ENCODE data around the gene RBFOX2. TPM values are rescaled to one million over a fixed set of nuclear protein-coding genes. Genes with fewer than 3 reads are reported as not detected.

The RBFOX2 gene
- total and polyA plus RNA-seq, 10 of the 15 experiments (the other 5 are each of a cell fraction or from before 2014, with no cell fraction given): 0.01 to 2.7 (median 0.17) TPM; not detected in 4

- TF ChIP-seq SUPT20H (IDR thresholded peaks at IDR 0.05; ENCODE audit: borderline replicate concordance, control insufficient read depth, low read depth, low read length): no peak
These were observed 317.3 kb downstream of the RBFOX2 start (continued) for GRCh38 chr22:35711336-35711735.

GRCh38 chr22:35708917-35709316 lies 319.7 kb downstream of the RBFOX2 start:
- H3K36me3 ChIP-seq (ENCODE audit: control insufficient read depth in 2 of 2, insufficient read depth in 2 of 2, low read length in 1 of 2): no peaks in the 10 kb centered on the region
- no peak overlapping the region for H3K4me3 ChIP-seq
- WGBS (ENCODE audit: insufficient coverage, insufficient replicate concordance, low lambda C conversion rate, missing lambda C conversion rate): 37% methylated on average over 7 of the region's 7 CpGs
- ChIA-PET CTCF (no interaction called here), POLR2A (no interaction called here), RAD21 (ENCODE audit: unreplicated experiment) (no interaction called here), SMC1A (ENCODE audit: uncharacterized antibody, unreplicated experiment) (interaction anchor here (0.6 kb wide), 1 partner anchor 23 kb away, joined by 3 read pairs; no protein-coding TSS in a partner anchor)
- H3K79me2 ChIP-seq (ENCODE audit: control insufficient read depth, insufficient read depth, low read length): no peaks in the 10 kb centered on the region
- in situ Hi-C loops (cut with MboI): no loop called here
- no peaks in the 10 kb centered on the region for H4K20me1 ChIP-seq (ENCODE audit: control insufficient read depth, insufficient read depth)
- no peaks in the 10 kb centered on the region for H3K27me3 ChIP-seq (replicated peaks in 1 of 2; ENCODE audit: control insufficient read depth in 2 of 2, insufficient read depth in 2 of 2, low read length in 1 of 2)
- intact Hi-C loops (cut with micrococcal nuclease; ENCODE audit: unreplicated experiment): no loop called here
- H3K27ac ChIP-seq (ENCODE audit: control insufficient read depth, insufficient read depth): no peak overlapping the region
- no peaks in the 10 kb centered on the region for H3K9me3 ChIP-seq (replicated peaks; ENCODE audit: control insufficient read depth, insufficient read depth, low read length)
- H3K9ac ChIP-seq (ENCODE audit: control insufficient read depth, insufficient read depth, low read length): no peak overlapping the region
- no peak overlapping the region for H3K4me2 ChIP-seq (ENCODE audit: control insufficient read depth, insufficient read depth)
- FAIRE-seq (no peak), DNase-seq (ENCODE audit: low read depth, low spot score) (no peak), ATAC-seq (no peak)
- no TSS peak for BruUV-seq (replicated peaks)
- TF ChIP-seq SRF (IDR thresholded peaks at IDR 0.05; ENCODE audit: low read depth in 2 of 2, low read length in 2 of 2): no peak
- TF ChIP-seq STAT1 (conservative IDR thresholded peaks at IDR 0.05): no peak
- no peak for TF ChIP-seq ATF2 (IDR thresholded peaks at IDR 0.05; ENCODE audit: low read length)
- TF ChIP-seq ZBTB40 (IDR thresholded peaks at IDR 0.05; ENCODE audit: borderline replicate concordance): no peak
- TF ChIP-seq CEBPZ (IDR thresholded peaks at IDR 0.05; ENCODE audit: low read depth, low read length): no peak
- no peak for TF ChIP-seq JUNB (IDR thresholded peaks at IDR 0.05)
- TF ChIP-seq SIN3A (IDR thresholded peaks at IDR 0.05; ENCODE audit: low read depth, low read length): no peak
- TF ChIP-seq JUND (IDR thresholded peaks at IDR 0.05; ENCODE audit: low read depth, low read length): no peak
- TF ChIP-seq HDGF (IDR thresholded peaks at IDR 0.05): no peak
- no peak for TF ChIP-seq CBFB (IDR thresholded peaks at IDR 0.05; ENCODE audit: low read depth)
- TF ChIP-seq CHD2 (IDR thresholded peaks at IDR 0.05; ENCODE audit: borderline replicate concordance, low read depth, low read length): no peak
- TF ChIP-seq PAX5 (IDR thresholded peaks at IDR 0.05; ENCODE audit: borderline replicate concordance, low read depth, low read length): no peak
- H3K4me1 ChIP-seq (ENCODE audit: control insufficient read depth, insufficient read depth, low read length): no peaks in the 10 kb centered on the region
- no peak overlapping the region for H2AFZ ChIP-seq (ENCODE audit: control insufficient read depth, low read depth, low read length)

Measured in GM12878 (cell line).